IMR-90 (cell line): ENCODE results near the gene STAG1. TPM values are rescaled to one million over a fixed set of nuclear protein-coding genes. Genes with fewer than 3 reads are reported as not detected.

Experiments
- ATAC-seq: fragments of 200-7000 bp; cut with Tn5 transposase; 2 replicates; pipeline ENCODE4 v1.9.1; 2020; ENCODE audit warnings: low read depth, mild to moderate bottlenecking, moderate library complexity
- BruUV-seq: library from RNA; stranded (reverse); fragments of 400-500 nt; replicated peaks from 2 replicates; lab custom pipeline; 2021; lab: Mats Ljungman, UMichigan
- CTCF ChIA-PET: fragments of 300-600 bp; formaldehyde crosslinking; extraction: SDS; loops from one replicate; lab custom pipeline; 2021; ENCODE audit warnings: antibody characterized with exemption; lab: Yijun Ruan, JAX
- POLR2A ChIA-PET: fragments of 300-600 bp; sonication (Branson Sonifier 250); formaldehyde crosslinking; loops from one replicate; lab custom pipeline; 2022; ENCODE audit warnings: antibody characterized with exemption; ENCODE audit not compliant: unreplicated experiment; lab: Charles Lee
- DNase-seq: peaks from one replicate; pipeline ENCODE4 v3.0.0; 2013
- H2AFZ ChIP-seq: replicated peaks from 2 replicates; pipeline ENCODE3; 2013; ENCODE audit warnings: low read length, mild to moderate bottlenecking; ENCODE audit not compliant: poor library complexity
- H2AK5ac ChIP-seq: 2 replicates; pipeline ENCODE4 v1.6.1; 2013; ENCODE audit warnings: low read depth, low read length, inconsistent platforms
- H2AK9ac ChIP-seq: replicated peaks from 2 replicates; pipeline ENCODE3; 2013; ENCODE audit warnings: mild to moderate bottlenecking, low read depth, low read length, moderate library complexity; ENCODE audit not compliant: poor library complexity
- H2BK120ac ChIP-seq: 2 replicates; pipeline ENCODE4 v1.6.1; 2013; ENCODE audit warnings: low read depth, low read length, inconsistent platforms
- H2BK15ac ChIP-seq: 3 replicates; pipeline ENCODE4 v1.6.1; 2013; ENCODE audit warnings: low read depth, low read length, inconsistent platforms
- H2BK20ac ChIP-seq: 2 replicates; pipeline ENCODE4 v1.6.1; 2013; ENCODE audit warnings: low read depth, mild to moderate bottlenecking, inconsistent platforms, low read length, moderate library complexity
- H2BK5ac ChIP-seq: 2 replicates; pipeline ENCODE4 v1.6.1; 2013; ENCODE audit warnings: mild to moderate bottlenecking, low read depth, low read length, inconsistent platforms; ENCODE audit not compliant: poor library complexity, severe bottlenecking
- H3K14ac ChIP-seq: replicated peaks from 2 replicates; pipeline ENCODE4 v1.6.1; 2013; ENCODE audit warnings: low read depth, low read length, inconsistent platforms
- H3K18ac ChIP-seq: 2 replicates; pipeline ENCODE4 v1.6.1; 2013; ENCODE audit warnings: low read depth, low read length, control low read depth
- H3K23ac ChIP-seq: 2 replicates; pipeline ENCODE4 v1.6.1; 2013; ENCODE audit warnings: low read depth, low read length, inconsistent platforms
- H3K27ac ChIP-seq: 2 replicates; pipeline ENCODE4 v1.5.1; 2013; ENCODE audit warnings: mild to moderate bottlenecking, control low read depth, low read length; ENCODE audit not compliant: insufficient read depth
- H3K27me3 ChIP-seq: 2 replicates; pipeline ENCODE4 v1.6.1; 2013; ENCODE audit warnings: low read length; ENCODE audit not compliant: control insufficient read depth, insufficient read depth
- H3K36me3 ChIP-seq: 2 replicates; pipeline ENCODE4 v1.6.1; 2013; ENCODE audit warnings: low read length, mixed read lengths; ENCODE audit not compliant: control insufficient read depth, insufficient read depth
- H3K4ac ChIP-seq: 2 replicates; pipeline ENCODE4 v1.6.1; 2013; ENCODE audit warnings: low read depth, low read length, inconsistent platforms
- H3K4me1 ChIP-seq: 2 replicates; pipeline ENCODE4 v1.6.1; 2013; ENCODE audit warnings: low read length, mixed read lengths; ENCODE audit not compliant: control insufficient read depth, insufficient read depth
- H3K4me2 ChIP-seq: 2 replicates; pipeline ENCODE4 v1.6.1; 2013; ENCODE audit warnings: low read depth, mild to moderate bottlenecking, control low read depth, low read length, moderate library complexity
- H3K4me3 ChIP-seq: 2 replicates; pipeline ENCODE4 v1.5.1; 2013; ENCODE audit warnings: low read depth, mild to moderate bottlenecking, control low read depth, low read length, moderate library complexity; ENCODE audit not compliant: insufficient read depth
- H3K56ac ChIP-seq: 2 replicates; pipeline ENCODE4 v1.6.1; 2013; ENCODE audit warnings: low read length, inconsistent platforms; ENCODE audit not compliant: insufficient read depth; ENCODE audit errors: extremely low read depth
- H3K79me1 ChIP-seq, 2 experiments: 2 replicates each; pipeline ENCODE4 v1.6.1; 2013; ENCODE audit warnings: low read length in 2 of 2, inconsistent platforms in 1 of 2, low read depth in 1 of 2
- H3K9ac ChIP-seq: 2 replicates; pipeline ENCODE4 v1.6.1; 2013; ENCODE audit warnings: low read depth, low read length, control low read depth
- H3K9me1 ChIP-seq: 2 replicates; pipeline ENCODE4 v1.6.1; 2013; ENCODE audit warnings: low read length, inconsistent platforms; ENCODE audit not compliant: insufficient read depth
- H3K9me3 ChIP-seq: 2 replicates; pipeline ENCODE4 v1.6.1; 2013; ENCODE audit warnings: low read length; ENCODE audit not compliant: control insufficient read depth, insufficient read depth
- H4K20me1 ChIP-seq: 2 replicates; pipeline ENCODE4 v1.6.1; 2013; ENCODE audit warnings: low read length, inconsistent platforms; ENCODE audit not compliant: insufficient read depth
- H4K5ac ChIP-seq: 2 replicates; pipeline ENCODE4 v1.6.1; 2013; ENCODE audit warnings: mild to moderate bottlenecking, low read depth, low read length, control low read depth
- H4K8ac ChIP-seq, 2 experiments: 2 replicates each; pipeline ENCODE4 v1.6.1; 2013; ENCODE audit warnings: low read depth in 2 of 2, low read length in 2 of 2, control low read depth in 1 of 2, inconsistent platforms in 1 of 2
- H4K91ac ChIP-seq: 2 replicates; pipeline ENCODE4 v1.6.1; 2013; ENCODE audit warnings: low read depth, low read length, inconsistent platforms; ENCODE audit not compliant: insufficient read depth
- BHLHE40 ChIP-seq: fragments of 150-350 bp; IDR thresholded peaks from 2 replicates; pipeline ENCODE4 v1.6.1; 2016; ENCODE audit warnings: mild to moderate bottlenecking, low read depth, low read length
- NFE2L2 ChIP-seq: fragments of 150-350 bp; IDR thresholded peaks from 2 replicates; pipeline ENCODE4 v1.6.1; 2016; ENCODE audit warnings: low read depth, mild to moderate bottlenecking, low read length
- POLR2A ChIP-seq: IDR thresholded peaks from 2 replicates; pipeline ENCODE4 v1.6.1; 2012; ENCODE audit warnings: mild to moderate bottlenecking, low read depth, low read length
- dilution Hi-C: fragments of 300-500 bp; cut with HindIII; formaldehyde crosslinking; loops from one replicate; pipeline ENCODE4 v1.14.3; 2018; ENCODE audit warnings: low sequenced_read_pairs; ENCODE audit not compliant: unreplicated experiment
- in situ Hi-C: fragments of 300-500 bp; cut with MboI; formaldehyde crosslinking; loops from 3 replicates; pipeline ENCODE4 v1.14.3; 2019; ENCODE audit warnings: low sequenced_read_pairs, inconsistent platforms, mixed read lengths
- intact Hi-C: fragments of 100-400 bp; cut with micrococcal nuclease; formaldehyde crosslinking; loops from 2 replicates; pipeline ENCODE4 v1.10.0; 2022
- polyA plus RNA-seq, 3 experiments: library from polyadenylated mRNA; depleted of rRNA; stranded (reverse); fragments of >200 nt; gene quantifications; 2 replicates each; pipeline ENCODE4 v1.2.3, GENCODE V29; 2012; ENCODE audit warnings: low replicate concordance in 1 of 3
- total RNA-seq: library from RNA; depleted of rRNA; stranded (reverse); fragments of >200 nt; gene quantifications from 2 replicates; pipeline ENCODE4 v1.2.3, GENCODE V29; 2012

The STAG1 gene
- total and polyA plus RNA-seq, 2 of the 4 experiments (the other 2 are of a cell fraction): 9.6 to 32.3 TPM

DNA sequence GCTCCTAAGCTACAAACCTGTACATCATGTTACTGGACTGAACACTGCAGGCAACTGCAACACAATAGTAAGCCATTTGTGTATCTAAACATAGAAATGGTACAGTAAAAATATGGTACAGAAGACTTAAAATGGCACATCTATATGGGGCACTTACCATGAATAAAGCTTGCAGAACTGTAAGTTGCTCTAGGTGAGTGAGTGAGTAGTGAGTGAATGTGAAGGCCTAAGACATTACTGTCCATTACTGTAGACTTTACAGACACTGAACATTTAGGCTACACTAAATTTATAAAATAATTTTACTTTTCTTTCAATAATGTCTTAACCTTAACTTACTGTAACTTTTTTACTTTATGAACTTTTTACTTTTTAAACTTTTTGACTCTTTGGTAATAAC is 76.2 kb downstream of the STAG1 start:
- BruUV-seq: no TSS peak
- H3K14ac ChIP-seq: no peak overlapping the region
- no peak overlapping the region for H2BK5ac ChIP-seq
- no peak overlapping the region; the same call in 1 of the 2 replicates for H3K18ac ChIP-seq
- ATAC-seq: no peak
- H3K56ac ChIP-seq: no peak overlapping the region
- ChIA-PET CTCF (interaction anchor here (1.6 kb wide), 1 partner anchor 76 kb away, joined by 4 read pairs; the partner anchor contains the start of gene STAG1), POLR2A (no interaction called here)
- H3K4me2 ChIP-seq: no peak overlapping the region
- dilution Hi-C loops (no loop called here), intact Hi-C loops (no loop called here), in situ Hi-C loops (no loop called here)
- H3K4ac ChIP-seq: no peak overlapping the region
- H4K20me1 ChIP-seq: peaks cover 13% of the 10 kb centered on the region; the same call in 1 of the 2 replicates
- peaks cover 25 to 54% of the 10 kb centered on the region in 2 experiments for H3K79me1 ChIP-seq
- no peak for TF ChIP-seq POLR2A
- TF ChIP-seq BHLHE40: no peak
- TF ChIP-seq NFE2L2: no peak
- no peak overlapping the region for H3K27ac ChIP-seq
- H3K4me1 ChIP-seq: peaks cover 6% of the 10 kb centered on the region
- H3K9ac ChIP-seq: no peak overlapping the region
- peak overlapping the region; percentile 56; the same call in 1 of the 2 replicates for H4K5ac ChIP-seq
- peaks cover 2% of the 10 kb centered on the region; the same call in 1 of the 2 replicates for H3K36me3 ChIP-seq
- no peak overlapping the region for H2AFZ ChIP-seq
- DNase-seq: no peak
- no peaks in the 10 kb centered on the region for H3K9me3 ChIP-seq
- no peak overlapping the region for H4K91ac ChIP-seq
- H2AK9ac ChIP-seq: no peak overlapping the region
- H2BK15ac ChIP-seq: no peak overlapping the region
- no peak overlapping the region for H3K4me3 ChIP-seq
- no peak overlapping the region for H2AK5ac ChIP-seq
- no peak overlapping the region for H3K23ac ChIP-seq
- no peak overlapping the region for H2BK20ac ChIP-seq
- no peak overlapping the region for H2BK120ac ChIP-seq
- H3K27me3 ChIP-seq: no peaks in the 10 kb centered on the region
- peaks cover 6% of the 10 kb centered on the region for H3K9me1 ChIP-seq
- H4K8ac ChIP-seq: no peak overlapping the region
